Adrenal gland (tissue), 12 donors: Measurements from ENCODE around the gene LENG9. TPM values are rescaled to one million over a fixed set of nuclear protein-coding genes. Genes with fewer than 3 reads are reported as not detected.
"Not testable (repeated sequence)": the region's sequence is repeated elsewhere in the genome, so short reads cannot be mapped to it uniquely, and the experiment has no call there.

Experiments used
- DNase-seq, 7 donors: peaks; one replicate each; pipeline ENCODE4 v3.0.0-alpha.2; 2019 to 2020
- H3K27ac ChIP-seq, 5 donors: fragments of 200-600 bp; sonication (generic) in 4 of 5; 1 replicate in 3 of 5; 2 replicates in 2 of 5; pipeline versions ENCODE4 v1.5.1 to v1.8.0; 2016 to 2020; ENCODE audit warnings: mild to moderate bottlenecking in 1 of 5
- H3K27me3 ChIP-seq: fragments of 200-600 bp; 2 replicates; pipeline ENCODE4 v1.8.0; 2021
- H3K36me3 ChIP-seq, 2 donors: fragments of 200-600 bp; replicated peaks in 1 of 2; 1 replicate in 1 of 2; 2 replicates in 1 of 2; pipeline versions ENCODE4 v1.5.1 to v1.8.0; 2018 to 2022
- H3K4me1 ChIP-seq, 2 donors: fragments of 200-600 bp; replicated peaks in 1 of 2; 1 replicate in 1 of 2; 2 replicates in 1 of 2; pipeline versions ENCODE4 v1.5.1 to v1.8.0; 2018 to 2021
- H3K4me3 ChIP-seq, 4 donors: fragments of 200-600 bp; sonication (generic) in 3 of 4; one replicate each; pipeline ENCODE4 v1.5.1; 2016 to 2018
- H3K9me3 ChIP-seq, 3 donors: fragments of 200-600 bp; sonication (generic) in 1 of 3; replicated peaks in 1 of 3; 1 replicate in 2 of 3; 2 replicates in 1 of 3; pipeline versions ENCODE4 v1.5.1 to v1.8.0; 2016 to 2021
- POLR2A ChIP-seq, 2 donors: fragments of 450-650 bp; IDR thresholded peaks; one replicate each; pipeline ENCODE4 v1.6.1; 2017; ENCODE audit warnings: antibody characterized with exemption in 2 of 2, mild to moderate bottlenecking in 2 of 2, moderate library complexity in 1 of 2
- WGBS, 4 donors: extraction: QIAGEN DNeasy Blood & Tissue Kit in 2 of 4; methylation state at CpG; one replicate each; pipeline versions ENCODE4 v1.1.5 to v1.1.7; 2013 to 2017; 5-methylcytosine and 5-hydroxymethylcytosine counted together
- intact Hi-C, 2 donors: fragments of 100-400 bp; cut with DNase I; formaldehyde crosslinking; loops; one replicate each; pipeline versions ENCODE4 v1.14.1 to v1.15.0; 2022 to 2023
- polyA plus RNA-seq, 3 donors: library from polyadenylated mRNA; stranded (reverse); fragments of 200-250 nt in 2 of 3; fragments of 350-450 nt in 1 of 3; fragmentation: Illumina TruSeq in 1 of 3; extraction: RNeasy Lipid Tissue Mini Kit (QIAGEN cat#74804) in 1 of 3; gene quantifications; one replicate each; pipeline ENCODE4 v1.2.3, GENCODE V29; 2013 to 2014
- total RNA-seq, 9 donors: library from RNA; depleted of rRNA in 4 of 9; stranded (reverse); fragments of >200 nt in 4 of 9; fragments of 120-200 nt in 1 of 9; fragmentation: NEBNext Ultra II Directional in 1 of 9; extraction: Animal tissue kit (Norgen Biotek cat#: 25700) in 1 of 9; gene quantifications; one replicate each; pipeline versions ENCODE4 v1.1.0 to v1.2.4, GENCODE V29; 2013 to 2023
- TF ChIP-seq, protein P1 (sequence below), 6 experiments: fragments of 450-650 bp in 4 of 6; fragments of 200-600 bp in 2 of 6; sonication (generic) in 1 of 6; IDR thresholded peaks; 1 replicate in 5 of 6; 2 replicates in 1 of 6; pipeline versions ENCODE4 v1.5.1 to v1.8.0; 2016 to 2021; ENCODE audit warnings: antibody characterized with exemption in 6 of 6, mild to moderate bottlenecking in 2 of 6, moderate library complexity in 1 of 6
- donor health status: healthy with polysubstance abuse.
- donor health status: Bipolar disorder and iron deficiency.
- donor health status: DM: yes; HTN: yes; CAD: no.
- donor health status: DM: no; HTN: no; CAD: no.
- donor health status: DM: no; HTN: no; CAD: no.
- donor health status: DM: yes; HTN: yes; CAD: no.

Gene LENG9
- total and polyA plus RNA-seq, 12 donors: 1.3 to 15.3 (median 7.8) TPM

DNA sequence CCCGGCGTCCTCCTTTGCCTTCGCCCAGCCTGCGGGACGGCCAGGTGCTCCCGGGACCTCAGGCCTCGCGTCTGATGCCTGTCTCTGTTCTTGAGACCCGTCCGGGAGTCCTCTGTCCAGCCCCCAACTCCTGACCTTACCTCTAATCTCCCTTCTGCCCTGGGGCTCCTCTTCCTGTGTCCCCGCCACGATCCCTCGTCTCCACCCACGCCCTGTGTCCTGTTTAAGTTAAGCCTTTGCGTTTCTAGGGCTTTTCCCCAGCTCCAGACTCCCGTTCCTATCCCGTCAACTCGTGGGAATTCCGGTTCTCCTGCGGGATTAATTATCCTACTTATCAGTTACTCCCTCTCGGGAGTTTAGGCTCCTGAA is 13.9 kb downstream of the LENG9 start:
- Histone ChIP-seq H3K4me1 (peaks cover 12 to 34% of the 10 kb centered on the region in 2 donors), H3K27ac (peak overlapping the region; percentile 88 to 99 (median 93)), H3K9me3 (no peaks in the 10 kb centered on the region), H3K36me3 (peaks cover 0 to 49% of the 10 kb centered on the region in 2 donors), H3K4me3 (peak overlapping the region; percentile 65 to 92 (median 77)), H3K27me3 (no peaks in the 10 kb centered on the region)
- WGBS, 4 donors: 0 to 1% (median 1%) methylated on average over 13 to 21 of the region's 21 CpGs
- DNase-seq: no peak
- intact Hi-C loops: no loop called here
- TF ChIP-seq, protein P1, sequence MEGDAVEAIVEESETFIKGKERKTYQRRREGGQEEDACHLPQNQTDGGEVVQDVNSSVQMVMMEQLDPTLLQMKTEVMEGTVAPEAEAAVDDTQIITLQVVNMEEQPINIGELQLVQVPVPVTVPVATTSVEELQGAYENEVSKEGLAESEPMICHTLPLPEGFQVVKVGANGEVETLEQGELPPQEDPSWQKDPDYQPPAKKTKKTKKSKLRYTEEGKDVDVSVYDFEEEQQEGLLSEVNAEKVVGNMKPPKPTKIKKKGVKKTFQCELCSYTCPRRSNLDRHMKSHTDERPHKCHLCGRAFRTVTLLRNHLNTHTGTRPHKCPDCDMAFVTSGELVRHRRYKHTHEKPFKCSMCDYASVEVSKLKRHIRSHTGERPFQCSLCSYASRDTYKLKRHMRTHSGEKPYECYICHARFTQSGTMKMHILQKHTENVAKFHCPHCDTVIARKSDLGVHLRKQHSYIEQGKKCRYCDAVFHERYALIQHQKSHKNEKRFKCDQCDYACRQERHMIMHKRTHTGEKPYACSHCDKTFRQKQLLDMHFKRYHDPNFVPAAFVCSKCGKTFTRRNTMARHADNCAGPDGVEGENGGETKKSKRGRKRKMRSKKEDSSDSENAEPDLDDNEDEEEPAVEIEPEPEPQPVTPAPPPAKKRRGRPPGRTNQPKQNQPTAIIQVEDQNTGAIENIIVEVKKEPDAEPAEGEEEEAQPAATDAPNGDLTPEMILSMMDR (IDR thresholded peaks at IDR 0.05): no peak
- no peak for TF ChIP-seq POLR2A (IDR thresholded peaks at IDR 0.05)

DNA sequence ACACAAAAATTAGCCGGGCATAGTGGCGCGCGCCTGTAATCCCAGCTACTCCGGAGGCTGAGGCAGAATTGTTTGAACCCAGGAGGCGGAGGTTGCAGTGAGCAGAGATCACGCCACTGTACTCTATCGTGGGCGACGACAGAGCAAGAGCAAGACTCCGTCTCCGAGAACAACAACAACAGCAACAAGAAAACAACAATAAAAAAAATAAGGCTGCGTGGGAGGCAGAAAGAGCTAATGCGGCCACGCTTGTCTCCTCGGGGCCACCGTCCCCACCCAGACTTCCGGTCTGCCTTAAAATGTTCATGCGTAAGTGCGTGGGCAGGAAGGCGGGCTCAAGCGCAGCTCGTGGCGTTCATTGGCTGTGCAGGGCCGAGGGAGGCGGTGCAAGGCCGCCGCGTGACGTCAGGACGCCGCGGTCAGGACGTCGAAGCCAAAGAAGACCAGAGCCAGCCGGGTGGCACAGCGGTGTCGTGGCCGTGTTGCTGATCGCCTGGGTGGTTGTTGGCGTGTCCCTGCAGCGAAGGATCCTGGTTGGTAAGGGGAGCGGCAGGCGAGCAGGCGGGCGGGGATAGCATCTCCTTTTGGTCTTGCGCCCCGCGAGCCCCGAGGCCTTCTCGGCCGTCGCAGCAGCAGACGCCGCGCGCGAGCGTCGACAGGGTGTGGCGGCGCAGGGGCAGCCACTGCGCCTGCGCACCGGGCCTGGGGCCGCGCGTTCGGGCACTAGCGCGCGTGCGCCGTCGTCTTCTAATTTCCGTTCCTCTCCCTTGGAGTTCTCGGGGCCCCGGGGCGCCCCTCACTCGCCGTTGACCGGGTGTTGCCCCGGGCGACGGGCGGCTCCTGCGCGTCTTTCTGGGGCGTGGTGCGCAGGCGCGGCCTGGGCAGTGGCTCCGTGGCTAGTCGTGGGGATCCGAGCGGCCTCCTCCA is 14.5 kb downstream of the LENG9 start, which contains the start of gene LENG8:
TSS of gene LENG8 (plus strand) at position 426 of the 927 bp plus-strand sequence. CDS start 2,146 bp downstream, outside the sequence.
- intact Hi-C loops: no loop called here
- no peaks in the 10 kb centered on the region for H3K9me3 ChIP-seq
- peaks cover 0 to 45% of the 10 kb centered on the region in 2 donors for H3K36me3 ChIP-seq
- H3K27ac ChIP-seq: peak within 1 kb of the TSS; percentile 88 to 99 (median 93)
- 0 to 1% (median 0%) methylated on average over 20 to 96 of the region's 96 CpGs for WGBS, 4 donors
- H3K4me1 ChIP-seq: peaks cover 12 to 34% of the 10 kb centered on the region in 2 donors
- peak; percentile 95 to 96 for TF ChIP-seq POLR2A (IDR thresholded peaks at IDR 0.05)
- TF ChIP-seq, protein P1 (IDR thresholded peaks at IDR 0.05): no peak
- H3K4me3 ChIP-seq: peak within 1 kb of the TSS; percentile 66 to 92 (median 86)
- H3K27me3 ChIP-seq: no peaks in the 10 kb centered on the region
- DNase-seq: peak; percentile 97 to 99 (median 98)

DNA sequence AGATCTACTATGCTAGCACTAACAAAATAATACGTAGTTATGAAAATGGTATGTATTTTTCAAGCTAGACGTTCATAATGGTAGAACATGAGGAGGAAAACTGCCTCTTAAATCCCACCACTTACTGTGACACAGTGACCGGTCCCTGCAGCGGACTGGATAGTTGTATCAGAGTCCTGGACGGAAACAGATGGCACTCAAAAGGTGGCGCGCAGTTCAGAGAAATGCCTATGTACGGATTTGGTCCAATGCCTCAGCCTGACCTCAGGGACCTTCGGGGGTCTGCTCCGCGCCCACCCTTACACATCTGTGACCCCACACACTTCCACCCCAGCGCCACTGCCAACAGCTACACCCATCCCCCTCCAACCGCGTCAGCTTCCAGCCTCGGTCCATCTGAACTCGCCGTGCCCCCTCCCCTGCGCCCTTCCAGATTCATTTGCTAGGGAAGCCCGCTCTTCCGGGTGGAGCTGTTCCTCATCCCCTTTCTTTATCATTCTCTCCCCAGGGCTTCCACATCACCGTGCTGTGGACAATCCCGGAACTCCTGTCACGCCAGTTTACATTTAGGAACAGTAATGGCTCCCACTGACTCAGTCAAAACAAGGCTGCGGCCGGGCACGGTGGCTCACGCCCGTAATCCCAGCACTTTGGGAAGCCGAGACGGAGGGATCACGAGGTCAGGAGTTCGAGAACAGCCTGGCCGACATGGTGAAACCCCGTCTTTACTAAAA is 15.4 kb downstream of the LENG9 start:
- peak; percentile 67 to 82 (median 73) for DNase-seq
- H3K27ac ChIP-seq: peak overlapping the region; percentile 88 to 99 (median 93)
- TF ChIP-seq, protein P1 (IDR thresholded peaks at IDR 0.05): peak in 3 of 6 experiments; percentile 3 to 25 (median 3)
- TF ChIP-seq POLR2A (IDR thresholded peaks at IDR 0.05): no peak
- peaks cover 0 to 36% of the 10 kb centered on the region in 2 donors for H3K36me3 ChIP-seq
- peak overlapping the region; percentile 56 to 92 (median 86) for H3K4me3 ChIP-seq
- 0 to 3% (median 1%) methylated on average over 21 to 34 of the region's 34 CpGs for WGBS, 4 donors
- no peaks in the 10 kb centered on the region for H3K9me3 ChIP-seq
- peaks cover 12 to 34% of the 10 kb centered on the region in 2 donors for H3K4me1 ChIP-seq
- intact Hi-C loops: no loop called here
- no peaks in the 10 kb centered on the region for H3K27me3 ChIP-seq

DNA sequence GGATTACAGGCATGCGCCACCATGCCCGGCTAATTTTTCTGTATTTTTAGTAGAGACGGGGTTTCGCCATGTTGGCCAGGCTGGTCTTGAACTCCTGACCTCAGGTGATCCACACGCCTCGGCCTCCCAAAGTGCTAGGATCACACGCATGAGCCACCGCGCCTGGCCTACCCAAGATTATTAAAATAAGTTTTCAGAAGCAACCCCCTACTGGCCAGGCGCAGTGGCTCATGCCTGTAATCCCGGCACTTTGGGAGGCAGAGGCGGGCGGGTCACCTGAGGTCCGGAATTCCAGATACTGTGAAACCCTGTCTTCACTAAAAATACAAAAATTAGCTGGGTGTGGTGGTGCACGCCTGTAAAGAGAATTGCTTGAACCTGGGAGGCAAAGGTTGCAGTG is 17.2 kb downstream of the LENG9 start:
- DNase-seq, H3K9me3 ChIP-seq, H3K27ac ChIP-seq, H3K4me3 ChIP-seq, H3K27me3 ChIP-seq, intact Hi-C loops: not testable (repeated sequence)
- WGBS, 4 donors: 92 to 94% (median 93%) methylated on average over 15 of the region's 15 CpGs
- peaks cover 0 to 18% of the 10 kb centered on the region in 2 donors for H3K36me3 ChIP-seq
- peaks cover 12 to 30% of the 10 kb centered on the region in 2 donors for H3K4me1 ChIP-seq
